Transverse colon (tissue), 4 donors: ENCODE data around the gene TRPM1. TPM values are rescaled to one million over a fixed set of nuclear protein-coding genes. Genes with fewer than 3 reads are reported as not detected.

ENCODE experiments used
- DNase-seq: peaks from one replicate; pipeline ENCODE4 v3.0.0-alpha.2; 2019
- H3K27ac ChIP-seq, 4 donors: fragments of 200-600 bp; sonication (generic); 2 replicates each; pipeline ENCODE4 v1.5.1; 2016 to 2018; ENCODE audit warnings: inconsistent platforms in 4 of 4
- H3K27me3 ChIP-seq: fragments of 200-600 bp; sonication (generic); 2 replicates; pipeline ENCODE4 v1.5.1; 2017; ENCODE audit warnings: inconsistent platforms
- H3K36me3 ChIP-seq, 4 donors: fragments of 200-600 bp; sonication (generic); 2 replicates each; pipeline ENCODE4 v1.5.1; 2017 to 2019; ENCODE audit warnings: inconsistent platforms in 4 of 4
- H3K4me1 ChIP-seq, 4 donors: fragments of 200-600 bp; sonication (generic); 2 replicates each; pipeline ENCODE4 v1.5.1; 2017 to 2020; ENCODE audit warnings: inconsistent platforms in 4 of 4
- H3K4me3 ChIP-seq, 4 donors: fragments of 200-600 bp; sonication (generic); 1 replicate in 1 of 4; 2 replicates in 3 of 4; pipeline versions ENCODE4 v1.5.1 to v1.6.1; 2017 to 2019; ENCODE audit warnings: inconsistent platforms in 4 of 4
- H3K9me3 ChIP-seq, 2 donors: fragments of 200-600 bp; sonication (generic); 2 replicates each; pipeline ENCODE4 v1.5.1; 2017 to 2019; ENCODE audit warnings: inconsistent platforms in 2 of 2
- EP300 ChIP-seq: sonication (generic); formaldehyde crosslinking; IDR thresholded peaks from one replicate; pipeline ENCODE4 v1.6.1; 2017; ENCODE audit warnings: antibody characterized with exemption, low read depth
- POLR2A ChIP-seq: fragments of 450-650 bp; IDR thresholded peaks from one replicate; pipeline ENCODE4 v1.6.1; 2016; ENCODE audit warnings: antibody characterized with exemption, mild to moderate bottlenecking, moderate library complexity
- POLR2AphosphoS5 ChIP-seq, 3 donors: sonication (generic); formaldehyde crosslinking; IDR thresholded peaks; one replicate each; pipeline ENCODE4 v1.6.1; 2016; ENCODE audit warnings: antibody characterized with exemption in 3 of 3
- WGBS, 2 donors: methylation state at CpG; one replicate each; pipeline ENCODE4 v1.1.5; 2018; ENCODE audit warnings: low coverage in 1 of 2; 5-methylcytosine and 5-hydroxymethylcytosine counted together
- in situ Hi-C, 4 donors: fragments of 200-750 bp; cut with MboI; loops; one replicate each; pipeline versions ENCODE4 v1.15.0 to v1.15.1; 2017; ENCODE audit warnings: low sequenced_read_pairs in 3 of 4, low pct_ligation_motif_present in 1 of 4, low pct_unique_long_range_greater_than_20kb in 1 of 4
- intact Hi-C: fragments of 100-400 bp; cut with DNase I; formaldehyde crosslinking; loops from one replicate; pipeline ENCODE4 v1.15.1; 2023; ENCODE audit warnings: low total_unique reads
- total RNA-seq, 4 donors: library from RNA; depleted of rRNA; stranded (reverse); fragments of >200 nt; gene quantifications; one replicate each; pipeline ENCODE4 v1.1.0, GENCODE V29; 2016
- TF ChIP-seq, protein P1 (sequence below), 5 experiments: fragments of 200-600 bp in 3 of 5; fragments of 450-650 bp in 2 of 5; sonication (generic) in 3 of 5; IDR thresholded peaks; 1 replicate in 2 of 5; 2 replicates in 3 of 5; pipeline ENCODE4 v1.5.1; 2016 to 2017; ENCODE audit warnings: antibody characterized with exemption in 5 of 5, inconsistent platforms in 3 of 5, mild to moderate bottlenecking in 2 of 5, moderate library complexity in 1 of 5

The TRPM1 gene
- total RNA-seq, 4 donors from 2014 or later, result not detected

DNA sequence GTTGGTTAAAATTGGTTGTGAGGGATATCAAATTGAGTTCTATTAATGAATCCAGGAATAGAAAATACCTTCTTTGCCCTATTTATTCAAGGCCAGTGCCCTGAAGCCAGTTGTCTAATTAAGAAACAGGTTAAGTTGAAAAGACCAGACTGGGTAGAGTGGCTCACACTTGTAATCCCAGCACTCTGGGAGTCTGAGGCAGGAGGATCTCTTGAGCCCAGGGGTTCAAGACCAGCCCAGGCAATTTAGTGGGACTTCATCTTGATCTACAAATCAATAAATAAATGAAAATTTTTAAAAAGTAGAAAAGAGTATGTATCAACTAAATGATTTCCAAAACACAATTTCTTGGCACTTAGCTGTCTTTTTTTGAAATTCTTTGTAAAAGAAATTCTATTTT, 40.3 kb upstream of the TRPM1 start:
- intact Hi-C loops (no loop called here), in situ Hi-C loops (loop anchor here in 3 of 4 donors (25.0 kb wide), 2 partner anchors 254 to 479 kb away; no protein-coding TSS in a partner anchor)
- H3K4me3 ChIP-seq, result no peak overlapping the region
- no peak overlapping the region for H3K27ac ChIP-seq
- H3K36me3 ChIP-seq, result no peaks in the 10 kb centered on the region
- TF ChIP-seq POLR2A (no peak), EP300 (no peak), POLR2AphosphoS5 (IDR thresholded peaks at IDR 0.05) (no peak)
- TF ChIP-seq, protein P1, sequence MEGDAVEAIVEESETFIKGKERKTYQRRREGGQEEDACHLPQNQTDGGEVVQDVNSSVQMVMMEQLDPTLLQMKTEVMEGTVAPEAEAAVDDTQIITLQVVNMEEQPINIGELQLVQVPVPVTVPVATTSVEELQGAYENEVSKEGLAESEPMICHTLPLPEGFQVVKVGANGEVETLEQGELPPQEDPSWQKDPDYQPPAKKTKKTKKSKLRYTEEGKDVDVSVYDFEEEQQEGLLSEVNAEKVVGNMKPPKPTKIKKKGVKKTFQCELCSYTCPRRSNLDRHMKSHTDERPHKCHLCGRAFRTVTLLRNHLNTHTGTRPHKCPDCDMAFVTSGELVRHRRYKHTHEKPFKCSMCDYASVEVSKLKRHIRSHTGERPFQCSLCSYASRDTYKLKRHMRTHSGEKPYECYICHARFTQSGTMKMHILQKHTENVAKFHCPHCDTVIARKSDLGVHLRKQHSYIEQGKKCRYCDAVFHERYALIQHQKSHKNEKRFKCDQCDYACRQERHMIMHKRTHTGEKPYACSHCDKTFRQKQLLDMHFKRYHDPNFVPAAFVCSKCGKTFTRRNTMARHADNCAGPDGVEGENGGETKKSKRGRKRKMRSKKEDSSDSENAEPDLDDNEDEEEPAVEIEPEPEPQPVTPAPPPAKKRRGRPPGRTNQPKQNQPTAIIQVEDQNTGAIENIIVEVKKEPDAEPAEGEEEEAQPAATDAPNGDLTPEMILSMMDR (IDR thresholded peaks at IDR 0.05), result no peak
- H3K4me1 ChIP-seq, result no peaks in the 10 kb centered on the region
- no peak for DNase-seq
- H3K27me3 ChIP-seq, result no peaks in the 10 kb centered on the region
- no peaks in the 10 kb centered on the region for H3K9me3 ChIP-seq

DNA sequence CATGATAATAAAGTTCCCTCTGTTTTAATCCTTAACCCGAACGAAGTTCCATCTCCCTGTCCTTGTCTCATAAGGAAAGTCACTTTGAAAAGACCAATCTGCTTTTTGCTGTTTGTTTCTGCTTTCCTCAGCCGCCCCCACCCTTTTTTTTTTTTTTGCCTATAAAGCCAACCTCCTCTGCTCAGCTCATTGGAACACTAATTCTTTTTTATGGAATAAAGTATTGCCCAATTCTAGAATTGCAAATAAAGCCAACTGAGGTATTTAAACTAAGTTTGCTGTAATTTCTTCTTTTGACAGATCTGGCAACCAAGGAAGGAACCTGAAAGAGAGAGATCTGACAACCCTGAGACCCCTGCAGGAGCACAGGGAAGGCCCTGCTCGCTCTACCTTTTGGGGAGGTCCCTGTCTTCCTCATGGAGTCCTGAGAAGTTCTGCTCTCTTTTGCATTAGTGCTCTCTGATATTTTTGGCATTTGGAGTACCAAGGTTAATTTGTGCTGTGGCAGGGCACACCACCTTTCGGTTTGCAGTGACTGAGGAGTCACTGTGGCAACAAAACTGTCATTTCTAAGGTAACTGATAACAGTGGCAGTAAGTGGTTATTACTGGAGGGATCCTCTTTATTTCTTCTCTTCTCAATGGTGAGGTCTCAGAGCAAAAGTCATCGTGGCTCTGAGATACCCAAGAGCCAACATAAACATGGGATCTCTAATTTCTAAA, 35.2 kb upstream of the TRPM1 start:
- TF ChIP-seq POLR2A (no peak), POLR2AphosphoS5 (IDR thresholded peaks at IDR 0.05) (no peak), EP300 (no peak)
- TF ChIP-seq, protein P1 (IDR thresholded peaks at IDR 0.05), result no peak
- 68 to 76% methylated on average over 4 to 6 of the region's 6 CpGs for WGBS, 2 donors
- in situ Hi-C loops (loop anchor here in 3 of 4 donors (25.0 kb wide), 2 partner anchors 249 to 474 kb away; no protein-coding TSS in a partner anchor), intact Hi-C loops (no loop called here)
- Histone ChIP-seq H3K27me3 (no peaks in the 10 kb centered on the region), H3K9me3 (no peaks in the 10 kb centered on the region), H3K36me3 (no peaks in the 10 kb centered on the region), H3K4me3 (no peak overlapping the region), H3K27ac (no peak overlapping the region), H3K4me1 (no peaks in the 10 kb centered on the region)
- DNase-seq, result no peak

DNA sequence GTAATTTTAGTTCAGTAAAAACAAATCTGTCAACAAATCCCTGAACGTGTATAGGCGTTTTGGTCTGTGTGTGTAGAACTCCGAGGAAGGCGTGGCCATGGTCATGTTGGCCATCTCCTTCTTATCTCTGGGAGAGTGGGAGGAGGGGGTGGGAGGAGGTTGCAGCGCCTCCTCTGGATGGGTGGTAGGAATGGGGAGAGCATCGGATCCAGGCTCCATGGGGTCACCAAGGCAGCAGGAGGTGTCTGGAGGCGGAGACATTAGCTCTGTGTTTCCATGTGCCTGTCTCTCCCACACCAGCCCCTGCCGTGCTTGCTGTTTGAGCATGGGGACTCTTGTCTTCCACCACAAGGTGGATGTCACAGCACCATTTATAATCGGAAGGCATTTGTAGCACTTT, 34.5 kb upstream of the TRPM1 start:
- H3K4me3 ChIP-seq, result no peak overlapping the region
- H3K36me3 ChIP-seq, result no peaks in the 10 kb centered on the region
- in situ Hi-C loops, result loop anchor here in 3 of 4 donors (25.0 kb wide), 2 partner anchors 249 to 474 kb away; no protein-coding TSS in a partner anchor
- no peaks in the 10 kb centered on the region for H3K9me3 ChIP-seq
- WGBS, 2 donors, result 60 to 61% methylated on average over 4 to 9 of the region's 9 CpGs
- TF ChIP-seq EP300 (no peak), POLR2A (no peak), POLR2AphosphoS5 (IDR thresholded peaks at IDR 0.05) (no peak)
- TF ChIP-seq, protein P1 (IDR thresholded peaks at IDR 0.05), result no peak
- H3K27ac ChIP-seq, result no peak overlapping the region
- no peaks in the 10 kb centered on the region for H3K4me1 ChIP-seq
- H3K27me3 ChIP-seq, result no peaks in the 10 kb centered on the region
- no peak for DNase-seq
- intact Hi-C loops, result no loop called here

DNA sequence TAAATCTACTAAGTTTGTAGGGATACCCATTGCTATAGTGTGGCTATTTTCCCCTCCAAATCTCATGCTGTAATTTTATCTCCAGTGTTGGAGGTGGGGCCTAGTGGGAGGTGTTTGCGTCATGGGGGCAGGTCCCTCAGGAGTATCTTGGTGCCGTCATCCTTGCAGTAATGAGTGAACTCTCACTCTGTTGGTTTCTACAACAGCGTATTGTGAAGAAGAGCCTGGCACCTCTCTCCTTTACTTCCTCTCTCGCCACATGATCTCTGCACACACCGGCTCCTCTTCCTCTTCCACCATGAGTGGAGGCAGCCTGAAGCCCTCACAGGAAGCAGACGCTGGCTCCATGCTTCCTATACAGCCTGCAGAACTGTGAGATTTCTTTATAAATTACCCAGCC, 34.0 kb upstream of the TRPM1 start:
- no peaks in the 10 kb centered on the region for H3K27me3 ChIP-seq
- no peaks in the 10 kb centered on the region for H3K36me3 ChIP-seq
- H3K27ac ChIP-seq, result no peak overlapping the region
- H3K4me3 ChIP-seq, result no peak overlapping the region
- DNase-seq, result no peak
- TF ChIP-seq POLR2A (no peak), EP300 (no peak), POLR2AphosphoS5 (IDR thresholded peaks at IDR 0.05) (no peak)
- TF ChIP-seq, protein P1 (IDR thresholded peaks at IDR 0.05), result no peak
- intact Hi-C loops (no loop called here), in situ Hi-C loops (loop anchor here in 3 of 4 donors (25.0 kb wide), 2 partner anchors 248 to 473 kb away; no protein-coding TSS in a partner anchor)
- H3K4me1 ChIP-seq, result no peaks in the 10 kb centered on the region
- 74 to 81% methylated on average over 5 to 6 of the region's 6 CpGs for WGBS, 2 donors
- no peaks in the 10 kb centered on the region for H3K9me3 ChIP-seq
